Gastroesophageal sphincter (tissue), 4 donors: ENCODE data around the gene FLYWCH1. TPM values are rescaled to one million over a fixed set of nuclear protein-coding genes. Genes with fewer than 3 reads are reported as not detected.
A peak's percentile ranks its signal among the peaks of the same experiment; 100 is the strongest.

Experiments used
- ATAC-seq: fragments of 150-250 bp; one replicate; pipeline ENCODE4 v1.9.1; 2016; ENCODE audit warnings: mild to moderate bottlenecking, moderate library complexity
- H3K27ac ChIP-seq, 4 donors: fragments of 200-600 bp; sonication (generic) in 3 of 4; 1 replicate in 3 of 4; 2 replicates in 1 of 4; pipeline ENCODE4 v1.5.1; 2016 to 2019
- H3K27me3 ChIP-seq: fragments of 200-600 bp; sonication (generic); one replicate; pipeline ENCODE4 v1.5.1; 2019
- H3K36me3 ChIP-seq, 2 donors: fragments of 200-600 bp; sonication (generic); one replicate each; pipeline ENCODE4 v1.5.1; 2019; ENCODE audit warnings: control low read depth in 1 of 2
- H3K4me1 ChIP-seq, 3 donors: fragments of 200-600 bp; sonication (generic); 1 replicate in 2 of 3; 2 replicates in 1 of 3; pipeline ENCODE4 v1.5.1; 2016 to 2019; ENCODE audit warnings: control low read depth in 2 of 3
- H3K4me3 ChIP-seq, 2 donors: fragments of 200-600 bp; sonication (generic); one replicate each; pipeline ENCODE4 v1.5.1; 2019; ENCODE audit warnings: mild to moderate bottlenecking in 1 of 2, moderate library complexity in 1 of 2
- H3K9me3 ChIP-seq, 3 donors: fragments of 200-600 bp; sonication (generic); one replicate each; pipeline ENCODE4 v1.5.1; 2017 to 2019; ENCODE audit warnings: control low read depth in 2 of 3
- EP300 ChIP-seq: sonication (generic); formaldehyde crosslinking; IDR thresholded peaks from one replicate; pipeline ENCODE4 v1.6.1; 2017; ENCODE audit warnings: antibody characterized with exemption, mild to moderate bottlenecking
- POLR2A ChIP-seq, 2 donors: fragments of 450-650 bp; IDR thresholded peaks; one replicate each; pipeline ENCODE4 v1.6.1; 2017; ENCODE audit warnings: antibody characterized with exemption in 2 of 2, mild to moderate bottlenecking in 2 of 2, moderate library complexity in 1 of 2
- POLR2AphosphoS5 ChIP-seq: sonication (generic); formaldehyde crosslinking; IDR thresholded peaks from one replicate; pipeline ENCODE4 v1.6.1; 2017; ENCODE audit warnings: antibody characterized with exemption
- WGBS, 2 donors: methylation state at CpG; one replicate each; pipeline ENCODE4 v1.1.5; 2018; ENCODE audit warnings: low coverage in 1 of 2; 5-methylcytosine and 5-hydroxymethylcytosine counted together
- total RNA-seq, 4 donors: library from RNA; depleted of rRNA; stranded (reverse); fragments of >200 nt; gene quantifications; one replicate each; pipeline ENCODE4 v1.1.0, GENCODE V29; 2016
- TF ChIP-seq, protein P1 (sequence below), 4 experiments: fragments of 200-600 bp in 2 of 4; fragments of 450-650 bp in 2 of 4; sonication (generic) in 1 of 4; IDR thresholded peaks; one replicate each; pipeline ENCODE4 v1.5.1; 2017 to 2019; ENCODE audit warnings: antibody characterized with exemption in 4 of 4, mild to moderate bottlenecking in 2 of 4, moderate library complexity in 2 of 4

The FLYWCH1 gene
- total RNA-seq, 4 donors from 2014 or later: 34.5 to 66.5 (median 51.2) TPM

DNA sequence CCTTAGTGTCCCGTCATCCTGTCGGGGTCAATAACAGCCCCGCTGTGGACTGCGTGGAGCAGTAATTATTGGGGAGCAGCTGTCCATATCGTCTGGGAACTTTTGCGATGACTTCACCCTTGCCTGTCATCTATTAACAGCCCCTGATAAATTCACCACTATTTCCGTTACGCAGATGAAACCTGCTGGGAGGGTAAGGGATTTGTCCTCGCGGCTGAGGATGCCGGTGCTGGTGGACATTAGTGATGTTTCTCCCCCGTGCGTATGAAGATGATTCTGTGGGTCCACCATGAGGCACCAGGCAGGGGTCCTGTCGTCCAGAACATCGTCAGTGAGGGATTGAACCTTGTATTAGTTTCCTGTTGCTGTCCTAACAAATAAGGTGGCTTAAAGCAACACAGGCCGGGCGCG, 27.7 kb upstream of the FLYWCH1 start:
- peaks cover 0 to 20% (median 4%) of the 10 kb centered on the region in 3 donors for H3K4me1 ChIP-seq
- no peaks in the 10 kb centered on the region for H3K36me3 ChIP-seq
- WGBS, 2 donors: 40% methylated on average over 9 of the region's 18 CpGs; no CpG with 5 or more reads in 1 of the 2 donors
- H3K27ac ChIP-seq: peak overlapping the region; percentile 95 to 99 (median 96)
- no peaks in the 10 kb centered on the region for H3K9me3 ChIP-seq
- H3K4me3 ChIP-seq: peak overlapping the region; percentile 86 to 90
- TF ChIP-seq, protein P1, sequence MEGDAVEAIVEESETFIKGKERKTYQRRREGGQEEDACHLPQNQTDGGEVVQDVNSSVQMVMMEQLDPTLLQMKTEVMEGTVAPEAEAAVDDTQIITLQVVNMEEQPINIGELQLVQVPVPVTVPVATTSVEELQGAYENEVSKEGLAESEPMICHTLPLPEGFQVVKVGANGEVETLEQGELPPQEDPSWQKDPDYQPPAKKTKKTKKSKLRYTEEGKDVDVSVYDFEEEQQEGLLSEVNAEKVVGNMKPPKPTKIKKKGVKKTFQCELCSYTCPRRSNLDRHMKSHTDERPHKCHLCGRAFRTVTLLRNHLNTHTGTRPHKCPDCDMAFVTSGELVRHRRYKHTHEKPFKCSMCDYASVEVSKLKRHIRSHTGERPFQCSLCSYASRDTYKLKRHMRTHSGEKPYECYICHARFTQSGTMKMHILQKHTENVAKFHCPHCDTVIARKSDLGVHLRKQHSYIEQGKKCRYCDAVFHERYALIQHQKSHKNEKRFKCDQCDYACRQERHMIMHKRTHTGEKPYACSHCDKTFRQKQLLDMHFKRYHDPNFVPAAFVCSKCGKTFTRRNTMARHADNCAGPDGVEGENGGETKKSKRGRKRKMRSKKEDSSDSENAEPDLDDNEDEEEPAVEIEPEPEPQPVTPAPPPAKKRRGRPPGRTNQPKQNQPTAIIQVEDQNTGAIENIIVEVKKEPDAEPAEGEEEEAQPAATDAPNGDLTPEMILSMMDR (IDR thresholded peaks at IDR 0.05): no peak
- no peak for TF ChIP-seq EP300
- TF ChIP-seq POLR2A (IDR thresholded peaks at IDR 0.05): no peak
- no peak for TF ChIP-seq POLR2AphosphoS5
- H3K27me3 ChIP-seq: no peaks in the 10 kb centered on the region
- ATAC-seq: no peak

DNA sequence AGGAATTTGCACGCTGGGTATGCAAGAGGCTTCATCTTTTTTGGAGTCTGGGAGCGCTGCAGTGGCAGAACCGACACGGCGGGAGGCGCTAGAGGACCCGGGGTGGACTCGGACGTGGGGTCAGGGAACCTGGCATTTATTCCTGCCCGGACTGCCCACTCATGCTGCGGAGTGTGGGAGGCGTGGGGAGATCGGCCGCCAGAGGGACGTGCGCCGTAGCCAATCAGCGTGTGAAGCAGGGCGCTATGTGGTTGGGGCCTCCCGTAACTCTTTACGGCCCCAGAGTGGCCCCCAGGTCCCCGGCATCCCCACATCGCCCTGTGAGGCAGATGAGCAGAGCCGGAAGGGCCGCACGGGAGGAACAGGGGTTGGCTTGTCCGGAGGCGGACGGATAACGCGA, 17.5 kb upstream of the FLYWCH1 start:
- no peak overlapping the region for H3K27ac ChIP-seq
- no peaks in the 10 kb centered on the region for H3K9me3 ChIP-seq
- 45 to 86% methylated on average over 4 to 7 of the region's 31 CpGs for WGBS, 2 donors
- H3K36me3 ChIP-seq: peaks cover 0 to 49% of the 10 kb centered on the region in 2 donors
- TF ChIP-seq POLR2AphosphoS5 (no peak), POLR2A (IDR thresholded peaks at IDR 0.05) (no peak), EP300 (no peak)
- TF ChIP-seq, protein P1 (IDR thresholded peaks at IDR 0.05): no peak
- no peak for ATAC-seq
- H3K4me1 ChIP-seq: peaks cover 0 to 14% (median 0%) of the 10 kb centered on the region in 3 donors
- H3K27me3 ChIP-seq: no peaks in the 10 kb centered on the region
- H3K4me3 ChIP-seq: no peak overlapping the region

DNA sequence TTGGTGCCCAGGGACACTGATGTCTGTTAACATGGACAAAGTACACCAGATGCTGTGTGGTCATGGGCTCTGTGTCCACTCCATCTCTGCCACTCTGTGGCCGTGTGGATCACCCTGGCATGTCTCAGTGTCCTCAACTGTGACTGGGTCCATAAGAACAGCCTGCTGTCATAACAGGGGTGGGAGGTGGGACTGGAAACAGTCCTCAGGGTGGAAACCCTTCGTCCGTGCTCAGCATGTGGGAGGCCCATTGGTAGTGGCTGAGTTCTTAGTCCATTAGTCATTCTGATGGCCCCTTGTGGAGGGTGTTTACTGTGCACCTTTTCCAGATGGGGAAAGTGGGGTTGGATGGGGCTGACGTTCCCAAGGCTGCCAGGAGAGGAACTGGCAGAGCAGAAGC, 15.9 kb upstream of the FLYWCH1 start:
- no peak for TF ChIP-seq EP300
- TF ChIP-seq POLR2A (IDR thresholded peaks at IDR 0.05): no peak
- TF ChIP-seq POLR2AphosphoS5: no peak
- TF ChIP-seq, protein P1 (IDR thresholded peaks at IDR 0.05): no peak
- WGBS, 2 donors: 37 to 80% methylated on average over 1 to 2 of the region's 4 CpGs

DNA sequence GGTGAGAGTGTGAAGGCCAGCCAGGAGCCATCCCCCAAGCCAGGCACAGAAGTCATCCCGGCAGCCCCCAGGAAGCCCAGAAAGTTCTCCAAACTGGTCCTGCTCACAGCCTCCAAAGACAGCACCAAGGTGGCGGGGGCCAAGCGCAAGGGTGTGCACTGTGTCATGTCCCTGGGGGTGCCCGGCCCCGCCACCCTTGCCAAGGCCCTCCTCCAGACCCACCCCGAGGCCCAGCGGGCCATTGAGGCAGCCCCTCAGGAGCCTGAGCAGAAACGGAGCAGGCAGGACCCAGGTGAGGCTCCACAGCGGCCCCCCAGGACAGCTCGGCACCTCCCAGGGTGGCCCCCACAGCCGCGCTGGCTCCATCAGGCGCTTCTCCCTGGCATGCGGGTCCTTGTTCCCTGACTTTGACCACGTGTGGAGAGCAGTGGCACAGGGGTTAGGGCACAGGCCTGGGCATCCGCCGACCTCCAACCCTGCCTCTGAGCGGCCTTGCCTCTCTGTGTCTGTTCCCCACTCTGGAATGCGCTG, 15.2 kb upstream of the FLYWCH1 start:
- ATAC-seq: no peak
- TF ChIP-seq POLR2AphosphoS5: no peak
- TF ChIP-seq EP300: no peak
- TF ChIP-seq, protein P1 (IDR thresholded peaks at IDR 0.05): no peak
- TF ChIP-seq POLR2A (IDR thresholded peaks at IDR 0.05): no peak
- no peak overlapping the region for H3K27ac ChIP-seq
- H3K4me1 ChIP-seq: peaks cover 0 to under 1% (median 0%) of the 10 kb centered on the region in 3 donors
- WGBS, 2 donors: 81% methylated on average over 3 of the region's 19 CpGs; no CpG with 5 or more reads in 1 of the 2 donors
- H3K36me3 ChIP-seq: peaks cover 0 to 68% of the 10 kb centered on the region in 2 donors
- H3K9me3 ChIP-seq: no peaks in the 10 kb centered on the region
- H3K27me3 ChIP-seq: no peaks in the 10 kb centered on the region
- H3K4me3 ChIP-seq: no peak overlapping the region

More for the DNA sequence above, 15.9 kb upstream of the FLYWCH1 start:
- no peak for ATAC-seq
- no peak overlapping the region for H3K27ac ChIP-seq
- peaks cover 0 to 65% of the 10 kb centered on the region in 2 donors for H3K36me3 ChIP-seq
- peaks cover 0 to 7% (median 0%) of the 10 kb centered on the region in 3 donors for H3K4me1 ChIP-seq
- H3K9me3 ChIP-seq: no peaks in the 10 kb centered on the region
- no peaks in the 10 kb centered on the region for H3K27me3 ChIP-seq
- H3K4me3 ChIP-seq: no peak overlapping the region

DNA sequence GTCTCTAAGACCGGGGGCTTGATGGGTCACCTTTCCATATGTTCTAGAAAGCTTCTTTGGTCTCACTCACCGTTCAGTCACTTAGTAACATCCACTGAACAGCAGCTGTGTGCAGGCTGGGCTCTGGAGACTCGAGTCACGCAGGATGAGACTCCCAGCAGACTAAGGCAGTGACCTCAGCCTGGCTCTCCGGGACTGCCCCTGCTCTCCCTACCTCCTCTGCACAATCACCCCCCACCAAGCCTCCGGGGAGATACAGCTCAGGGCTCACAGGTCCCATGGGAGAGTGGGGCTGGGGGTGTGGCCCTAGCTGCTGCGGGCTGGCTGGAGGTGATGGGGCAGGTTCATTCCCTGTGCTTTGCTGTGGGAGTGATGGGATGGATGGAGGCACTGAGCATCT, 14.6 kb upstream of the FLYWCH1 start:
- H3K4me3 ChIP-seq: no peak overlapping the region
- no peak overlapping the region for H3K27ac ChIP-seq
- H3K27me3 ChIP-seq: no peaks in the 10 kb centered on the region
- no peak for TF ChIP-seq POLR2AphosphoS5
- no peak for TF ChIP-seq POLR2A (IDR thresholded peaks at IDR 0.05)
- TF ChIP-seq EP300: no peak
- no peak for ATAC-seq
- no peaks in the 10 kb centered on the region for H3K9me3 ChIP-seq
- whole genome bisulfite sequencing, 2 donors: 60 to 92% methylated on average over 2 to 6 of the region's 7 CpGs
- peaks cover 0 to 68% of the 10 kb centered on the region in 2 donors for H3K36me3 ChIP-seq
- no peaks in the 10 kb centered on the region for H3K4me1 ChIP-seq
